HepG2 (cell line): Measurements from ENCODE around the gene OR8G5. TPM values are rescaled to one million over a fixed set of nuclear protein-coding genes. Genes with fewer than 3 reads are reported as not detected.

Source experiments
- ATAC-seq: fragments of 200-7000 bp; cut with Tn5 transposase; 3 replicates; pipeline ENCODE4 v1.9.1; 2020; ENCODE audit warnings: mild to moderate bottlenecking, moderate library complexity
- BruUV-seq: library from RNA; stranded (reverse); fragments of 400-500 nt; replicated peaks from 2 replicates; lab custom pipeline; 2021; lab: Mats Ljungman, UMichigan
- CTCF ChIA-PET: fragments of 300-600 bp; formaldehyde crosslinking; extraction: SDS; loops from one replicate; lab custom pipeline; 2021; ENCODE audit warnings: low total read pairs, inconsistent platforms, low intra/inter-chr PET ratio; lab: Yijun Ruan, JAX
- POLR2A ChIA-PET: fragments of 350-600 bp; sonication (Branson Sonifier 250); formaldehyde crosslinking; loops from one replicate; lab custom pipeline; 2020; ENCODE audit warnings: antibody characterized with exemption, inconsistent platforms; lab: Yijun Ruan, JAX
- DNase-seq: peaks from one replicate; pipeline ENCODE4 v3.0.0-alpha.2; 2015; ENCODE audit warnings: low spot score
- FAIRE-seq: peaks from 3 replicates; lab custom pipeline; 2011; peaks lifted over from hg19 to GRCh38; lab: Jason Lieb, UNC
- H2AFZ ChIP-seq: one replicate; pipeline ENCODE4 v1.6.1; 2011; ENCODE audit warnings: low read length, inconsistent platforms
- H3K27ac ChIP-seq: fragments of 300-600 bp; 3 replicates; pipeline ENCODE4 v1.8.0; 2011; ENCODE audit warnings: mixed run types, mild to moderate bottlenecking, mixed read lengths, low read length, inconsistent platforms; ENCODE audit not compliant: insufficient read depth; ENCODE audit errors: extremely low read length
- H3K27me3 ChIP-seq, 2 experiments: fragments of 200-600 bp in 1 of 2; 2 replicates in 1 of 2; 3 replicates in 1 of 2; pipeline versions ENCODE4 v1.6.0 to v1.8.0; 2011; ENCODE audit warnings: low read length in 2 of 2, mild to moderate bottlenecking in 2 of 2, moderate library complexity in 2 of 2, inconsistent platforms in 1 of 2; ENCODE audit not compliant: insufficient read depth in 2 of 2, control insufficient read depth in 1 of 2
- H3K36me3 ChIP-seq, 2 experiments: fragments of 200-600 bp in 1 of 2; replicated peaks in 1 of 2; 2 replicates in 1 of 2; 3 replicates in 1 of 2; pipeline versions ENCODE4 v1.5.1 to v1.8.0; 2011; ENCODE audit warnings: low read length in 2 of 2, inconsistent platforms in 1 of 2; ENCODE audit not compliant: insufficient read depth in 2 of 2, control insufficient read depth in 1 of 2
- H3K4me1 ChIP-seq: 2 replicates; pipeline ENCODE4 v1.5.1; 2012; ENCODE audit warnings: low read length, inconsistent platforms; ENCODE audit not compliant: insufficient read depth
- H3K4me2 ChIP-seq: 2 replicates; pipeline ENCODE4 v1.6.0; 2011; ENCODE audit warnings: low read depth, low read length, inconsistent platforms
- H3K4me3 ChIP-seq, 3 experiments: fragments of 200-600 bp in 1 of 3; sonication (generic), shearing (Covaris generic) in 1 of 3; replicated peaks in 1 of 3; 2 replicates each; pipeline ENCODE4 v1.5.1; 2011 to 2016; ENCODE audit warnings: low read length in 3 of 3, inconsistent platforms in 2 of 3, low read depth in 2 of 3, mild to moderate bottlenecking in 2 of 3, control low read depth in 1 of 3, mixed read lengths in 1 of 3; ENCODE audit not compliant: insufficient read depth in 1 of 3
- H3K79me2 ChIP-seq: one replicate; pipeline ENCODE4 v1.6.1; 2011; ENCODE audit warnings: low read length, inconsistent platforms; ENCODE audit not compliant: insufficient read depth
- H3K9ac ChIP-seq: 2 replicates; pipeline ENCODE4 v1.6.0; 2011; ENCODE audit warnings: mild to moderate bottlenecking, low read depth, low read length, inconsistent platforms; ENCODE audit not compliant: insufficient read depth
- H3K9me3 ChIP-seq: 2 replicates; pipeline ENCODE4 v1.5.1; 2012; ENCODE audit warnings: mild to moderate bottlenecking, low read length
- H4K20me1 ChIP-seq: 2 replicates; pipeline ENCODE4 v1.6.0; 2011; ENCODE audit warnings: inconsistent platforms, mild to moderate bottlenecking, low read length, moderate library complexity; ENCODE audit not compliant: insufficient read depth
- ATF1 ChIP-seq: IDR thresholded peaks from 2 replicates; pipeline ENCODE4 v1.6.1; 2016; ENCODE audit warnings: mild to moderate bottlenecking, control low read depth
- GZF1 ChIP-seq: sonication (generic); formaldehyde crosslinking; IDR thresholded peaks from 2 replicates; pipeline ENCODE4 v1.5.1; 2020; ENCODE audit warnings: mild to moderate bottlenecking, missing genetic modification reagents
- REPIN1 ChIP-seq: sonication (generic); formaldehyde crosslinking; IDR thresholded peaks from 2 replicates; pipeline ENCODE4 v1.8.0; 2022; ENCODE audit warnings: missing genetic modification reagents, low read depth, mild to moderate bottlenecking, borderline replicate concordance
- SOX13 ChIP-seq, 3 experiments: fragments of 450-650 bp in 1 of 3; sonication (generic) in 1 of 3; formaldehyde crosslinking in 1 of 3; IDR thresholded peaks in 2 of 3; conservative IDR thresholded peaks in 1 of 3; 2 replicates each; pipeline versions ENCODE4 v1.5.0 to v1.6.1; 2016 to 2020; ENCODE audit warnings: antibody characterized with exemption in 1 of 3, mild to moderate bottlenecking in 1 of 3, missing compliant biosample characterization in 1 of 3, missing genetic modification reagents in 1 of 3, moderate library complexity in 1 of 3
- XRCC5 ChIP-seq: fragments of 200-400 bp; formaldehyde crosslinking; optimal IDR thresholded peaks from 2 replicates; pipeline ENCODE3; 2017; ENCODE audit warnings: mild to moderate bottlenecking, low read length
- ZNF558 ChIP-seq: sonication (generic); formaldehyde crosslinking; IDR thresholded peaks from 2 replicates; pipeline ENCODE4 v1.9.0; 2022; ENCODE audit warnings: mild to moderate bottlenecking, missing genetic modification reagents, borderline replicate concordance
- ZNF775 ChIP-seq: sonication (generic); formaldehyde crosslinking; IDR thresholded peaks from 2 replicates; pipeline ENCODE4 v1.4.0; 2020; ENCODE audit warnings: missing genetic modification reagents, mild to moderate bottlenecking, moderate library complexity, borderline replicate concordance
- ZNF83 ChIP-seq: sonication (generic); formaldehyde crosslinking; IDR thresholded peaks from 2 replicates; pipeline ENCODE4 v1.4.0; 2020; ENCODE audit warnings: missing genetic modification reagents, mild to moderate bottlenecking, borderline replicate concordance
- ZNF879 ChIP-seq: sonication (generic); formaldehyde crosslinking; IDR thresholded peaks from 2 replicates; pipeline ENCODE4 v1.8.1; 2023; ENCODE audit warnings: missing genetic modification reagents
- WGBS: methylation state at CpG from one replicate; pipeline ENCODE4 v1.1.6; 2017; ENCODE audit warnings: low lambda C conversion rate; 5-methylcytosine and 5-hydroxymethylcytosine counted together
- in situ Hi-C: cut with HindIII; loops from 2 replicates; pipeline ENCODE4 v1.10.0; 2017; ENCODE audit warnings: low pct_unique_long_range_greater_than_20kb; ENCODE audit not compliant: extremely low pct_ligation_motif_present
- intact Hi-C: fragments of 100-400 bp; cut with micrococcal nuclease; formaldehyde crosslinking; loops from one replicate; pipeline ENCODE4 v1.10.0; 2022; ENCODE audit not compliant: unreplicated experiment
- polyA plus RNA-seq, 8 experiments: library from polyadenylated mRNA; depleted of rRNA in 3 of 8; stranded (reverse) in 7 of 8; unstranded in 1 of 8; fragments of >200 nt; fragmentation: Illumina TruSeq in 4 of 8; extraction: Trizol in 4 of 8; gene quantifications; 2 replicates each; pipeline versions ENCODE4 v1.2.1 to v1.2.3, GENCODE V29; 2011 to 2016; ENCODE audit warnings: low read depth in 4 of 8, missing spikeins in 1 of 8, mixed read lengths in 1 of 8; ENCODE audit not compliant: insufficient read depth in 1 of 8
- total RNA-seq, 5 experiments: library from RNA; depleted of rRNA; stranded (reverse); fragments of >200 nt; fragmentation: Illumina TruSeq; extraction: Trizol; gene quantifications; 2 replicates each; pipeline ENCODE4 v1.2.3, GENCODE V29; 2016; ENCODE audit warnings: low read depth in 1 of 5

The OR8G5 gene
- total and polyA plus RNA-seq, 2 of the 13 experiments (the other 11 are each of a cell fraction or from before 2014, with no cell fraction given) = not detected

- DNase-seq (no peak), ATAC-seq (no peak), FAIRE-seq (no peak)
- Histone ChIP-seq H3K9ac (no peak overlapping the region), H3K27me3 (no peaks in the 10 kb centered on the region; a peak in 1 of 5 replicates), H2AFZ (no peak overlapping the region), H3K4me1 (no peaks in the 10 kb centered on the region), H3K9me3 (no peaks in the 10 kb centered on the region), H3K27ac (no peak overlapping the region), H3K36me3 (no peaks in the 10 kb centered on the region), H3K4me3 (no peak overlapping the region), H4K20me1 (no peaks in the 10 kb centered on the region), H3K4me2 (no peak overlapping the region), H3K79me2 (no peaks in the 10 kb centered on the region)
- CTCF ChIA-PET = no interaction called here
- TF ChIP-seq ZNF558 (CRISPR knock-in tag) (no peak), ZNF879 (CRISPR knock-in tag) (no peak), ATF1 (CRISPR knock-in tag) (no peak), ZNF775 (CRISPR knock-in tag) (no peak), GZF1 (CRISPR knock-in tag) (no peak), REPIN1 (CRISPR knock-in tag) (no peak), SOX13 (IDR thresholded peaks at IDR 0.05) (no peak), SOX13 (CRISPR knock-in tag; conservative IDR thresholded peaks at IDR 0.05 in 1 of 2, IDR thresholded peaks at IDR 0.05 in 1 of 2) (no peak), ZNF83 (no peak), XRCC5 (no peak)
- POLR2A ChIA-PET = no interaction called here
- in situ Hi-C loops = no loop called here
- 37% methylated on average over 5 of the region's 5 CpGs for WGBS
- intact Hi-C loops = no loop called here
- no TSS peak for BruUV-seq
These were observed 17.7 kb upstream of the OR8G5 start for GRCh38 chr11:124238512-124238911.
